H1 (cell line): ENCODE measurements around the gene EGLN2. TPM values are rescaled to one million over a fixed set of nuclear protein-coding genes. Genes with fewer than 3 reads are reported as not detected.

ENCODE experiments used
- ASH2L ChIP-seq: fragments of 200-600, 300-600 bp; sonication (generic); IDR thresholded peaks from one replicate; pipeline ENCODE4 v1.7.1; 2017; ENCODE audit warnings: low read length
- CHD2 ChIP-seq: IDR thresholded peaks from 2 replicates; pipeline ENCODE4 v1.6.1; 2012; ENCODE audit warnings: low read length, improper control_type of control experiment
- EP300 ChIP-seq, 2 experiments: IDR thresholded peaks; 1 replicate in 1 of 2; 2 replicates in 1 of 2; pipeline ENCODE4 v1.6.1; 2011 to 2012; ENCODE audit warnings: low read depth in 2 of 2, low read length in 2 of 2, mild to moderate bottlenecking in 2 of 2, borderline replicate concordance in 1 of 2, inconsistent platforms in 1 of 2, moderate library complexity in 1 of 2
- JUND ChIP-seq: IDR thresholded peaks from 2 replicates; pipeline ENCODE4 v1.6.1; 2011; ENCODE audit warnings: mild to moderate bottlenecking, improper control_type of control experiment, low read length
- MAX ChIP-seq: IDR thresholded peaks from 2 replicates; pipeline ENCODE4 v1.6.1; 2012; ENCODE audit warnings: inconsistent platforms
- NRF1 ChIP-seq: IDR thresholded peaks from 2 replicates; pipeline ENCODE4 v1.6.1; 2011; ENCODE audit warnings: mild to moderate bottlenecking, low read depth, low read length, improper control_type of control experiment
- PHF8 ChIP-seq: fragments of 200-600 bp; sonication (generic); conservative IDR thresholded peaks from 2 replicates; pipeline ENCODE4 v1.7.1; 2012; ENCODE audit warnings: low read depth, mild to moderate bottlenecking, inconsistent platforms, low read length, moderate library complexity
- SIX5 ChIP-seq: IDR thresholded peaks from 2 replicates; pipeline ENCODE4 v1.6.1; 2011; ENCODE audit warnings: mild to moderate bottlenecking, low read depth, low read length
- SP1 ChIP-seq: IDR thresholded peaks from 2 replicates; pipeline ENCODE4 v1.6.1; 2011; ENCODE audit warnings: low read depth, low read length
- SP4 ChIP-seq: IDR thresholded peaks from 2 replicates; pipeline ENCODE4 v1.6.1; 2012; ENCODE audit warnings: low read length, inconsistent platforms
- SUZ12 ChIP-seq: fragments of 200-600 bp; sonication (generic); IDR thresholded peaks from 2 replicates; pipeline ENCODE4 v1.6.1; 2012; ENCODE audit warnings: mild to moderate bottlenecking, inconsistent platforms, low read length, moderate library complexity, mixed read lengths
- TAF7 ChIP-seq: optimal IDR thresholded peaks from 2 replicates; pipeline ENCODE3; 2011; ENCODE audit warnings: low read depth, mild to moderate bottlenecking, inconsistent platforms, low read length, moderate library complexity, borderline replicate concordance
- TEAD4 ChIP-seq: IDR thresholded peaks from 2 replicates; pipeline ENCODE4 v1.6.1; 2012; ENCODE audit warnings: low read depth, low read length, inconsistent platforms, mixed read lengths
- USF2 ChIP-seq: IDR thresholded peaks from 2 replicates; pipeline ENCODE4 v1.6.1; 2011; ENCODE audit warnings: low read length, improper control_type of control experiment
- YY1 ChIP-seq: IDR thresholded peaks from 2 replicates; pipeline ENCODE4 v1.6.1; 2011; ENCODE audit warnings: low read depth, mild to moderate bottlenecking, low read length
- polyA plus RNA-seq, 7 experiments: library from polyadenylated mRNA; depleted of rRNA in 3 of 7; stranded (reverse) in 5 of 7; unstranded in 2 of 7; fragments of >200 nt in 5 of 7; fragments of 200-250 nt in 2 of 7; gene quantifications; 1 replicate in 5 of 7; 2 replicates in 1 of 7; 4 replicates in 1 of 7; pipeline versions ENCODE4 v1.2.1 to v1.2.3, GENCODE V29; 2011 to 2013; ENCODE audit warnings: missing spikeins in 2 of 7, mixed read lengths in 2 of 7
- total RNA-seq: library from RNA; stranded (reverse); fragmentation: NEBNext Ultra II Directional; extraction: Animal tissue kit (Norgen Biotek cat#: 25700); gene quantifications from 2 replicates; pipeline ENCODE4 v1.2.1, GENCODE V29; 2021

Gene EGLN2
- total and polyA plus RNA-seq, 2 of the 8 experiments (the other 6 are each of a cell fraction or from before 2014, with no cell fraction given): 86.9 to 103 TPM

GRCh38 chr19:40798683-40799557, at the start of gene EGLN2 (continued):
- TF ChIP-seq MAX: peak; percentile 79
- peak; percentile 81 for TF ChIP-seq USF2
- TF ChIP-seq PHF8: peak; percentile 84
- peak; percentile 32; the same call in 1 of the 2 replicates for TF ChIP-seq YY1
- no peak for TF ChIP-seq TEAD4
- TF ChIP-seq TAF7: peak; percentile 67
- no peak for TF ChIP-seq EP300 (IDR thresholded peaks at IDR 0.05; ENCODE audit: borderline replicate concordance in 1 of 2, low read depth in 2 of 2, low read length in 2 of 2)
- TF ChIP-seq JUND: peak; percentile 18; the same call in 1 of the 2 replicates
- no peak for TF ChIP-seq SUZ12
- peak; percentile 83; the same call in 1 of the 2 replicates for TF ChIP-seq SP4
- TF ChIP-seq SIX5: no peak
- TF ChIP-seq CHD2: 0 out of 2 replicates have a peak, but pooled peaks have one; percentile 32
- peak; percentile 73 for TF ChIP-seq NRF1
- peak; percentile 77 for TF ChIP-seq ASH2L
- TF ChIP-seq SP1: peak; percentile 74
